HG03025 (cell line): ENCODE measurements around the gene CDK11B.
"Not testable (repeated sequence)": the region's sequence is repeated elsewhere in the genome, so short reads cannot be mapped to it uniquely, and the experiment has no call there.

Experiments
- ATAC-seq: cut with Tn5 transposase; IDR thresholded peaks from one replicate; pipeline ENCODE4 v1.9.1; 2021; ENCODE audit warnings: mild to moderate bottlenecking, moderate library complexity; ENCODE audit not compliant: unreplicated experiment, low FRiP score

CDK11B gene

GRCh38 chr1:1600861-1601563 lies 57.8 kb downstream of the CDK11B start:
- no peak for ATAC-seq

GRCh38 chr1:1599935-1600860 lies 58.6 kb downstream of the CDK11B start, which contains the start of gene FNDC10:
Gene FNDC10 (minus strand): TSS chr1:1600135. CDS start chr1:1600015, 120 bp downstream.
- ATAC-seq = no peak

GRCh38 chr1:1599030-1599934 lies 59.5 kb downstream of the CDK11B start:
- ATAC-seq = no peak

- ATAC-seq = no peak
Observed at GRCh38 chr1:1598720-1599029, 60.1 kb downstream of the CDK11B start.

- no peak for ATAC-seq
Observed at GRCh38 chr1:1598051-1598719, 60.6 kb downstream of the CDK11B start.

- no peak for ATAC-seq
Observed at GRCh38 chr1:1597275-1597930, 61.4 kb downstream of the CDK11B start.

GRCh38 chr1:1596493-1597274 lies 62.1 kb downstream of the CDK11B start:
- no peak for ATAC-seq

- ATAC-seq = not testable (repeated sequence)
Observed at GRCh38 chr1:1595341-1595740, 63.5 kb downstream of the CDK11B start.

- ATAC-seq = no peak
Observed at GRCh38 chr1:1594602-1595260, 64.1 kb downstream of the CDK11B start.

GRCh38 chr1:1593834-1594601 lies 64.8 kb downstream of the CDK11B start:
- no peak for ATAC-seq

GRCh38 chr1:1591452-1591851 lies 67.4 kb downstream of the CDK11B start:
- no peak for ATAC-seq
